Erythroblast (primary cell): ENCODE data around the gene NAPB.

Experiments
- DNase-seq, 2 experiments: peaks; one replicate each; lab custom pipeline; 2025; lab: John Stamatoyannopoulos, UW
- GATA1 ChIP-seq: IDR thresholded peaks from 2 replicates; pipeline ENCODE4 v1.6.1; 2011; ENCODE audit warnings: low read depth, mild to moderate bottlenecking, control low read depth, low read length, moderate library complexity
- POLR2A ChIP-seq: IDR thresholded peaks from 2 replicates; pipeline ENCODE4 v1.6.1; 2011; ENCODE audit warnings: mild to moderate bottlenecking, low read length

NAPB gene

GRCh38 chr20:23419995-23420901 lies 1.0 kb downstream of the NAPB start:
- peak; percentile 79 to 85 for DNase-seq
- no peak for TF ChIP-seq GATA1
- peak; percentile 32 for TF ChIP-seq POLR2A

DNA sequence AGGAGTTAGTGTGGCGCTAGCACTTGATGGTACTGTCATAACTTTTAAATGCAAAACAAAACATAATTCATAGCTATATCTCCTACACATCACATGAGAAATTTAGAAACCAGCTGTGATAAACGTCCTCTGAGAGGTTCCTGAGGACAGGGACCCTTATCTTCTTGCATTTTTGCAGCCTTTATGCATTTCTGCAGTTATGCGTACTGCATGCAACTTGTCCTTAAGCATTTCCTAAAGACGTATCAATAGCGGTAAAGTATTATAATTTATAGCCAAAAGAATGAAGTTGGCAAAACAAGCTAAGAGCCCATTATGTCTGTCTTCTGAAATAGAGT lies 1.7 kb downstream of the NAPB start:
- DNase-seq: no peak
- TF ChIP-seq GATA1 (no peak), POLR2A (no peak)

GRCh38 chr20:23417861-23418260 lies 3.4 kb downstream of the NAPB start:
- peak; percentile 54 to 69 for DNase-seq
- TF ChIP-seq POLR2A (no peak), GATA1 (no peak)

DNA sequence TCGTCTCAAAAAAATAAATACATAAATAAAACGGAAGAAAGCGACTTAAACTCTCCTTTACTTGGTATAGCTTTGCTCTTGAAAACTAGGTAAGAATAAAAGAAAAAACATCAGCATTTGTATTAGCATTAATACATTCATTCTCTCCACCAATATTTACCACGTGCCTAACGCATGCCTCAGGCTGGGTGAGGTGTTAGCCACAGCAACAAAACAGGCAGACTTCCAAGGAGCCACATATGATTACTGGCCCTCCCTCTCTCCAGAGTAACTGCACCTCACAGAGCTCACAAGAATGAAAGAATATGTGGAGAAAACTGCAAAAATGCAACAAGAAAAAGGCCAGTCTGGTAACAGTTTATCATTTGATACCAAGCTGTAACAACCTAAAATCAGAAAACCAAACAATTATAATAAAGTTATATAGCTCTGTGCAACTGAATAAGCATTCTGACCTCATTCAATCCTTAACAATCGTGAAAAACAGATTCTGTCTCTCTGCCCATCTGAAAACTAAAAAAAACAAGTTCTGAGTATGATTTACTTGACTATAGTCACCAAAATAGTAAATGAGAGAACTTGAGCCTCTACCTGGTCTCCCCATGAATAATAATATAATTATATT lies 5.2 kb downstream of the NAPB start:
- TF ChIP-seq POLR2A: no peak
- TF ChIP-seq GATA1: no peak

GRCh38 chr20:23415555-23415954 lies 5.7 kb downstream of the NAPB start:
- TF ChIP-seq GATA1 (no peak), POLR2A (no peak)
- DNase-seq: no peak

More for the DNA sequence above, 5.2 kb downstream of the NAPB start:
- no peak for DNase-seq

DNA sequence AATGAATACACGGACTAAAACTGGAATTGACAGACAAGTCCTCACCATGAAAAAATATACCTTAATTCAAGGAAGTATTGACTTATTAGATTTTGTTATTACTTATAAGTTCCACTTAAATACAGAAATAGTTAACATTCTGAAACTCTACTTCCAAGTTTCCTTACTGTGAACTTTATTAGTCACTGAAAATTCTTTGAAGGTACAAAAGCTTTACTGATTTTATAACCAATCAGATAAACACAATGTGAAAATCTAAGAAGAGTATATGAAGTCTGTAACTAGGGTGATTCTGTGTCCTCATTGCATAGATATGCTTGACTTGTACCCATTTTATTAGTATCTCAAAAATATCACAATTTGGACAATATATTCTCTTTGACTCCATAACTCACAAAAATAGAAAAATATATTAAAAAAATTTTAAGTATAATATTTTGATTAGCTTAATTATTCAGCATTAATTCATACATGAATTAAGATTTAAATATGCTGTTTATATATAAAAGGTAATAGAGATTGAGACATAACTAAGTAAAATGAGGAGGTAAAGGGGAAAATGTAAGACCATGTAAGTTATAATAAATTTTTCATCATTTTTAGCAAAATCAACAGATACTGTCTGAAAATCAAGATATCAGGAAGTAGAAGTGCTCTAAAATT lies 6.6 kb downstream of the NAPB start:
- DNase-seq: no peak
- no peak for TF ChIP-seq GATA1
- no peak for TF ChIP-seq POLR2A

- DNase-seq: no peak
These were observed 7.3 kb downstream of the NAPB start for GRCh38 chr20:23413862-23414422.

DNA sequence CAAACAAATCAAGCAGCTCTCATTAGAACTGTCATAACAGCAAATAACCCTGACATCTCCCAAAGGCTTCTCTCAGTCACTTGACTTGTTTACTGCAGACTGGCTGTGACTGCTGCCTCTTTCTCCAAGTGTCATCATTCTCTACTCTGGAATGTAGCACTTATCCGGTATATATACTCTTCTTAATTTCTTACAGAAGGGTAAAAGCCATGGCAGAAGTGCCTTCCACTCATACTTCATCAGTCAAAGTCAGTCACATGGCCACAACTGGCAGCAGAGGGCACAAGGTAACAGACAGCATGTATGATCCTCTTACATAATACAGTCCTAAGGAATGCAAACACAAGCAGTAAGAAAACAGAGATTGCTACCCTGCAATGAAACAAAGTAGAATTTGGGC lies 9.3 kb downstream of the NAPB start:
- peak; percentile 43 to 82 for DNase-seq

More at GRCh38 chr20:23413862-23414422, 7.3 kb downstream of the NAPB start:
- TF ChIP-seq GATA1 (no peak), POLR2A (no peak)

DNA sequence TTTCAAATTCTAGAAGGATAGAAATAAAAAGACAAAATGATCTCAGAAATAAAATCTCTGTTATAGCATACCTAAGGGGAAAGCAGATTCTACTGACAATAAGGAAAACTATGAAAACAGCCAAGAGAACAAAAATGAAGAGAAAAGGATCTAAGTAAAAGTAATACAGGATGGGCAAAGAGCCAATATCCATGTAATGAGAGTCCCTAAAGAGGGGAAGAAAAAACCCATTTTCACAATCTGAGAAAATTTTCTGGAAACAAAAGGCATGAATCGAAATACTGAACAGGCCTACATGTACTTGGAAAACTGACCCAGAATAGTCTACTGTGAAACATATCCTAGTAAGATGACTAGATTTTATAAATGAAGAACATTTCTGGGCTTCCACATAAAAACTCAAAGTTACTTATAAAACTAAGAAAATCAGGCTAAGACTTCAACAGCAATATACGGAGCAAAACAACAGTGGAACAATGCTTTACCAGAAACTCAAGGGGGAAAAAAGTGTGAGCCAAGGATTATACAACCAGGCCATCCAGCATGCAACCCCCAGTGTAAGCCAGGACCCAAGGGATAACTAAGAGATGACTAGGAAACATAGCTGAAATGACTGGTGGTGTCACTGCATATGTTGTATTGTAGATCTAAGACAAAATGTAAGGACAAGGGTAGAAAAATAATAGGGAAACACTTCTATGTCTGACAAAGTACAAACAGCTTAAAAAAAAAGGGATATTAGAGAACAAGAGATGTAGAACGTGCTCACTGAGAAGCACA lies 10.2 kb downstream of the NAPB start:
- DNase-seq: peak in 1 of 2 experiments; percentile 47

More for the DNA sequence above, 9.3 kb downstream of the NAPB start:
- TF ChIP-seq POLR2A (no peak), GATA1 (no peak)

GRCh38 chr20:23409800-23410199 lies 11.5 kb downstream of the NAPB start:
- no peak for TF ChIP-seq GATA1
- no peak for TF ChIP-seq POLR2A
- no peak for DNase-seq

More for the DNA sequence above, 10.2 kb downstream of the NAPB start:
- TF ChIP-seq POLR2A (no peak), GATA1 (no peak)

GRCh38 chr20:23408957-23409356 lies 12.3 kb downstream of the NAPB start:
- TF ChIP-seq GATA1 (no peak), POLR2A (no peak)
- DNase-seq: no peak

GRCh38 chr20:23407781-23408464 lies 13.4 kb downstream of the NAPB start:
- no peak for TF ChIP-seq POLR2A
- no peak for TF ChIP-seq GATA1
- DNase-seq: no peak
